AG08395 (cell line): Measurements from ENCODE around the gene MRPS16.
A peak's percentile ranks its signal among the peaks of the same experiment; 100 is the strongest.

Experiments
- DNase-seq: peaks from one replicate; pipeline ENCODE4 v3.0.0; 2012; ENCODE audit warnings: mixed read lengths, low spot score

MRPS16 gene

GRCh38 chr10:73239908-73240307 is 12.5 kb downstream of the MRPS16 start:
- DNase-seq: no peak

GRCh38 chr10:73238990-73239566 is 13.4 kb downstream of the MRPS16 start:
- no peak for DNase-seq

- DNase-seq: no peak
Observed at GRCh38 chr10:73234695-73235094, 17.7 kb downstream of the MRPS16 start.

- DNase-seq: no peak
Observed at GRCh38 chr10:73233883-73234282, 18.6 kb downstream of the MRPS16 start.

- DNase-seq: no peak
Observed at GRCh38 chr10:73232887-73233286, 19.6 kb downstream of the MRPS16 start.

GRCh38 chr10:73229567-73229966 is 22.9 kb downstream of the MRPS16 start:
- no peak for DNase-seq

- no peak for DNase-seq
Observed at GRCh38 chr10:73228247-73228646, 24.2 kb downstream of the MRPS16 start.

GRCh38 chr10:73226663-73227062 is 25.8 kb downstream of the MRPS16 start:
- no peak for DNase-seq

GRCh38 chr10:73225518-73225917 is 26.9 kb downstream of the MRPS16 start:
- DNase-seq: no peak

GRCh38 chr10:73220989-73221388 is 31.5 kb downstream of the MRPS16 start:
- no peak for DNase-seq

- no peak for DNase-seq
Observed at GRCh38 chr10:73219384-73219783, 33.1 kb downstream of the MRPS16 start.

- peak; percentile 6 for DNase-seq
Observed at GRCh38 chr10:73218431-73219191, 33.8 kb downstream of the MRPS16 start.

GRCh38 chr10:73217628-73218027 is 34.8 kb downstream of the MRPS16 start:
- no peak for DNase-seq

GRCh38 chr10:73215749-73216148 is 36.7 kb downstream of the MRPS16 start:
- DNase-seq: no peak

GRCh38 chr10:73211106-73211811 is 41.2 kb downstream of the MRPS16 start:
- DNase-seq: no peak

- DNase-seq: no peak
Observed at GRCh38 chr10:73210395-73211105, 41.9 kb downstream of the MRPS16 start.

- peak; percentile 46 for DNase-seq
Observed at GRCh38 chr10:73209705-73210104, 42.7 kb downstream of the MRPS16 start.

- DNase-seq: no peak
Observed at GRCh38 chr10:73207883-73208282, 44.6 kb downstream of the MRPS16 start.

- DNase-seq: no peak
Observed at GRCh38 chr10:73206385-73206784, 46.1 kb downstream of the MRPS16 start.

GRCh38 chr10:73205890-73206289 is 46.6 kb downstream of the MRPS16 start:
- no peak for DNase-seq

- DNase-seq: no peak
Observed at GRCh38 chr10:73205081-73205480, 47.4 kb downstream of the MRPS16 start.
